Measurements from ENCODE around the gene HECW1. TPM values are rescaled to one million over a fixed set of nuclear protein-coding genes. Genes with fewer than 3 reads are reported as not detected.
"Not testable (repeated sequence)": the region's sequence is repeated elsewhere in the genome, so short reads cannot be mapped to it uniquely, and the experiment has no call there.

Gene HECW1
- total and polyA plus RNA-seq, 5 donors from 2014 or later = 0.11 to 0.68 (median 0.34) TPM; not detected in 1

DNA sequence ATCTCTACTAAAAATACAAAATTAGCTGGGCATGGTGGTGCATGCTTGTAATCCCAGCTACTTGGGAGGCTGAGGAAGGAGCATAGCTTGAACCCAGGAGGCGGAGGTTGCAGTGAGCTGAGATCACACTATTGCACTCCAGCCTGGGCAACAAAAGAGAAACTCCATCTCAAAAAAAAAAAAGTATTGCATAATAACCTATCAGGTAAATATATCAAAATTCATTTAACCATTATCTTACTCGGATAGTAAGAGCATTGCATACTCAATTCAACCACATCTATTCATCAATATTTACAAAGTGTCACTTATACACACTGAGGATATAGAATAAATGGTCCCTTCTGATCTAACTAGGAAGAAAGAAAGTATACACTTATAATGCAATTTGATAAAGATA is 461.4 kb downstream of the HECW1 start:
- not testable (repeated sequence) for H3K36me3 ChIP-seq (ENCODE audit: control insufficient read depth, insufficient read depth, low read length); ATAC-seq (ENCODE audit: low read depth in 2 of 2); H3K27ac Mint-ChIP-seq; H3K27me3 Mint-ChIP-seq; H3K4me1 Mint-ChIP-seq; H3K4me1 ChIP-seq (ENCODE audit: control insufficient read depth, insufficient read depth, low read length, poor library complexity, severe bottlenecking); H3K9me3 Mint-ChIP-seq; H3K27ac ChIP-seq (ENCODE audit: insufficient read depth, low read length, poor library complexity, severe bottlenecking); H3K36me3 Mint-ChIP-seq; H3K4me3 ChIP-seq (ENCODE audit: low read depth, low read length); DNase-seq; H3K9me3 ChIP-seq (ENCODE audit: control insufficient read depth in 2 of 2, low read length in 2 of 2); H3K27me3 ChIP-seq (ENCODE audit: control insufficient read depth, insufficient read depth, low read length); H3K4me3 Mint-ChIP-seq

DNA sequence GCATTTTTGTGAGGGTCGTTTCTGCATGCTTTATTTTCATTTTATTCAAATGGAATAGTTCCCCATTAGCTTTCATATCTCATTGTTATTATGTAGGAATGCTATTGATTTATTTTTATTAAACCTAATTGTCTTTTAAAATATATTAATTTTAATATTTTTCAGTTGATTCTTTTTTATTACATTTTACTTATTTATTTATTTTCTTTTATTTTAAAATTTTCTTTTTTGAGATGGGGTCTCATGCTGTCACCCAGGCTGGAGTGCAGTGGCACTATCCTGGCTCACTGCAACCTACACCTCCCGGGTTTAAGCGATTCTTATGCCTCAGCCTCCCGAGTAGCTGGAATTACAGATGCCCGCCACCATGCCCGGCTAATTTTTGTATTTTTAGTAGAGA is 463.1 kb downstream of the HECW1 start:
- Mint-ChIP-seq H3K4me1 (peaks cover 2 to 5% (median 3%) of the 10 kb centered on the region in 4 donors), H3K9me3 (no peaks in the 10 kb centered on the region), H3K36me3 (no peaks in the 10 kb centered on the region), H3K27ac (no peak overlapping the region), H3K4me3 (peak overlapping the region in 1 of 4 donors; percentile 51), H3K27me3 (peaks cover 8% of the 10 kb centered on the region)
- no peak for ATAC-seq (ENCODE audit: low read depth in 2 of 2)
- no peak overlapping the region for H3K4me3 ChIP-seq (ENCODE audit: low read depth, low read length)
- H3K36me3 ChIP-seq (ENCODE audit: control insufficient read depth, insufficient read depth, low read length) = no peaks in the 10 kb centered on the region
- H3K27me3 ChIP-seq (ENCODE audit: control insufficient read depth, insufficient read depth, low read length) = no peaks in the 10 kb centered on the region
- H3K9me3 ChIP-seq (ENCODE audit: control insufficient read depth in 2 of 2, low read length in 2 of 2) = no peaks in the 10 kb centered on the region
- no peak for DNase-seq
- no peaks in the 10 kb centered on the region for H3K4me1 ChIP-seq (ENCODE audit: control insufficient read depth, insufficient read depth, low read length, poor library complexity, severe bottlenecking)
- no peak overlapping the region for H3K27ac ChIP-seq (ENCODE audit: insufficient read depth, low read length, poor library complexity, severe bottlenecking)

- no peaks in the 10 kb centered on the region for H3K4me1 ChIP-seq (ENCODE audit: control insufficient read depth, insufficient read depth, low read length, poor library complexity, severe bottlenecking)
- H3K4me3 ChIP-seq (ENCODE audit: low read depth, low read length) = no peak overlapping the region
- H3K9me3 ChIP-seq (ENCODE audit: control insufficient read depth in 2 of 2, low read length in 2 of 2) = no peaks in the 10 kb centered on the region
- H3K36me3 ChIP-seq (ENCODE audit: control insufficient read depth, insufficient read depth, low read length) = no peaks in the 10 kb centered on the region
- DNase-seq (no peak), ATAC-seq (ENCODE audit: low read depth in 2 of 2) (no peak)
- Mint-ChIP-seq H3K36me3 (no peaks in the 10 kb centered on the region), H3K9me3 (no peaks in the 10 kb centered on the region), H3K27ac (no peak overlapping the region), H3K27me3 (peaks cover 8% of the 10 kb centered on the region), H3K4me1 (peaks cover 0 to 5% (median 3%) of the 10 kb centered on the region in 4 donors), H3K4me3 (no peak overlapping the region)
- H3K27me3 ChIP-seq (ENCODE audit: control insufficient read depth, insufficient read depth, low read length) = peaks cover 2% of the 10 kb centered on the region
- no peak overlapping the region for H3K27ac ChIP-seq (ENCODE audit: insufficient read depth, low read length, poor library complexity, severe bottlenecking)
These were observed 463.8 kb downstream of the HECW1 start for GRCh38 chr7:43576241-43576640.

DNA sequence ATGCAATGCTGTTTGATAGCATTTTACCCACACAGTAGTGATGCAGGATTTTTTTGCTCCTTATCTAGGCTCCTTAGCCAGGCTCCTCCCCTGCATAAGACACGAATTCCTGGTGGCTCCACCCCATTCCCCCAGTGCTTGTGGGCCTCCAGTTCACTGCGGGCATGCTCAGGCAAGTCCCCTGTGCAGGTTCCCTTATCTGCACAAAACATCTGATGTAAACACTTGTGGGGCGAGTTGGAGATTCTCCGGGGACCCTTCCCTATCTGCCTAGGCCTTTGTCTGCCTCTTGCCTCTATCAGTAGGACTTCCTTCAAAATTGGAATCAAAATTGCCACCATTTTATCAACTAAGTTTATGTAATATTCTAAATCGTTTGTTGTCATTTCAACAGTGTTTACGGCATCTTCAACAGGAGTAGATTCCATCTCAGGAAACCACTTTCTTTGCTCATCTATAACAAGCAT is 465.1 kb downstream of the HECW1 start:
- Mint-ChIP-seq H3K4me3 (no peak overlapping the region), H3K27ac (no peak overlapping the region), H3K4me1 (peaks cover 0 to 5% (median 2%) of the 10 kb centered on the region in 4 donors), H3K9me3 (no peaks in the 10 kb centered on the region), H3K36me3 (no peaks in the 10 kb centered on the region), H3K27me3 (peaks cover 11% of the 10 kb centered on the region)
- Histone ChIP-seq H3K27ac (ENCODE audit: insufficient read depth, low read length, poor library complexity, severe bottlenecking) (no peak overlapping the region), H3K9me3 (ENCODE audit: control insufficient read depth in 2 of 2, low read length in 2 of 2) (no peaks in the 10 kb centered on the region), H3K4me1 (ENCODE audit: control insufficient read depth, insufficient read depth, low read length, poor library complexity, severe bottlenecking) (peaks cover 3% of the 10 kb centered on the region), H3K27me3 (ENCODE audit: control insufficient read depth, insufficient read depth, low read length) (peaks cover 10% of the 10 kb centered on the region), H3K36me3 (ENCODE audit: control insufficient read depth, insufficient read depth, low read length) (no peaks in the 10 kb centered on the region), H3K4me3 (ENCODE audit: low read depth, low read length) (no peak overlapping the region)
- ATAC-seq (ENCODE audit: low read depth in 2 of 2) (no peak), DNase-seq (peak in 1 of 3 donors; percentile 38)

GRCh38 chr7:43582503-43583423 is 470.3 kb downstream of the HECW1 start, which contains the start of gene STK17A:
STK17A (plus strand) TSS chr7:43583108; CDS start chr7:43583244, 136 bp downstream.
- Mint-ChIP-seq H3K27me3 (peaks cover 15% of the 10 kb centered on the region), H3K4me1 (peaks cover 15 to 28% (median 22%) of the 10 kb centered on the region in 4 donors)
- H3K27ac ChIP-seq (ENCODE audit: insufficient read depth, low read length, poor library complexity, severe bottlenecking) = peak within 1 kb of the TSS; percentile 95

GRCh38 chr7:43583424-43584194 is 471.2 kb downstream of the HECW1 start:
- peak; percentile 28 to 36 for ATAC-seq (ENCODE audit: low read depth in 2 of 2)
- H3K36me3 Mint-ChIP-seq = no peaks in the 10 kb centered on the region

More at GRCh38 chr7:43582503-43583423, 470.3 kb downstream of the HECW1 start, which contains the start of gene STK17A:
- H3K9me3 ChIP-seq (ENCODE audit: control insufficient read depth in 2 of 2, low read length in 2 of 2) = no peaks in the 10 kb centered on the region
- H3K4me1 ChIP-seq (ENCODE audit: control insufficient read depth, insufficient read depth, low read length, poor library complexity, severe bottlenecking) = peaks cover 37% of the 10 kb centered on the region
- H3K9me3 Mint-ChIP-seq = no peaks in the 10 kb centered on the region
- peak within 1 kb of the TSS; percentile 96 to 99 (median 98) for H3K27ac Mint-ChIP-seq
- H3K4me3 Mint-ChIP-seq = peak within 1 kb of the TSS; percentile 92 to 99 (median 97)
- ATAC-seq (ENCODE audit: low read depth in 2 of 2) (peak; percentile 82 to 86), DNase-seq (peak; percentile 89 to 97 (median 95))
- H3K36me3 ChIP-seq (ENCODE audit: control insufficient read depth, insufficient read depth, low read length) = no peaks in the 10 kb centered on the region
- H3K27me3 ChIP-seq (ENCODE audit: control insufficient read depth, insufficient read depth, low read length) = peaks cover 10% of the 10 kb centered on the region
- H3K36me3 Mint-ChIP-seq = no peaks in the 10 kb centered on the region
- H3K4me3 ChIP-seq (ENCODE audit: low read depth, low read length) = peak within 1 kb of the TSS; percentile 95

GRCh38 chr7:43584195-43584586 is 471.7 kb downstream of the HECW1 start:
- Mint-ChIP-seq H3K36me3 (no peaks in the 10 kb centered on the region), H3K27me3 (peaks cover 11% of the 10 kb centered on the region), H3K4me1 (peaks cover 23 to 40% (median 33%) of the 10 kb centered on the region in 4 donors), H3K27ac (peak overlapping the region; percentile 96 to 99 (median 98)), H3K9me3 (no peaks in the 10 kb centered on the region), H3K4me3 (peak overlapping the region; percentile 92 to 99 (median 97))
- Histone ChIP-seq H3K9me3 (ENCODE audit: control insufficient read depth in 2 of 2, low read length in 2 of 2) (no peaks in the 10 kb centered on the region), H3K4me1 (ENCODE audit: control insufficient read depth, insufficient read depth, low read length, poor library complexity, severe bottlenecking) (peaks cover 51% of the 10 kb centered on the region), H3K27me3 (ENCODE audit: control insufficient read depth, insufficient read depth, low read length) (peaks cover 10% of the 10 kb centered on the region), H3K27ac (ENCODE audit: insufficient read depth, low read length, poor library complexity, severe bottlenecking) (peak overlapping the region; percentile 95), H3K36me3 (ENCODE audit: control insufficient read depth, insufficient read depth, low read length) (no peaks in the 10 kb centered on the region), H3K4me3 (ENCODE audit: low read depth, low read length) (peak overlapping the region; percentile 95)
- DNase-seq (peak in 2 of 3 donors; percentile 21 to 57), ATAC-seq (ENCODE audit: low read depth in 2 of 2) (no peak)

More at GRCh38 chr7:43583424-43584194, 471.2 kb downstream of the HECW1 start:
- DNase-seq = peak; percentile 63 to 90 (median 85)
- Mint-ChIP-seq H3K27me3 (peaks cover 11% of the 10 kb centered on the region), H3K4me3 (peak overlapping the region; percentile 92 to 99 (median 97)), H3K4me1 (peaks cover 17 to 35% (median 27%) of the 10 kb centered on the region in 4 donors), H3K9me3 (no peaks in the 10 kb centered on the region), H3K27ac (peak overlapping the region; percentile 96 to 99 (median 98))
- peaks cover 10% of the 10 kb centered on the region for H3K27me3 ChIP-seq (ENCODE audit: control insufficient read depth, insufficient read depth, low read length)
- H3K4me1 ChIP-seq (ENCODE audit: control insufficient read depth, insufficient read depth, low read length, poor library complexity, severe bottlenecking) = peaks cover 45% of the 10 kb centered on the region
- peak overlapping the region; percentile 95 for H3K4me3 ChIP-seq (ENCODE audit: low read depth, low read length)
- H3K36me3 ChIP-seq (ENCODE audit: control insufficient read depth, insufficient read depth, low read length) = no peaks in the 10 kb centered on the region
- peak overlapping the region; percentile 95 for H3K27ac ChIP-seq (ENCODE audit: insufficient read depth, low read length, poor library complexity, severe bottlenecking)
- no peaks in the 10 kb centered on the region for H3K9me3 ChIP-seq (ENCODE audit: control insufficient read depth in 2 of 2, low read length in 2 of 2)
